Anterior cingulate cortex (tissue), 58 donors: ENCODE measurements around the gene FGD5.

Experiments used
- DNase-seq, 58 donors: peaks; one replicate each; lab custom pipeline; 2025; lab: John Stamatoyannopoulos, UW

Gene FGD5

DNA sequence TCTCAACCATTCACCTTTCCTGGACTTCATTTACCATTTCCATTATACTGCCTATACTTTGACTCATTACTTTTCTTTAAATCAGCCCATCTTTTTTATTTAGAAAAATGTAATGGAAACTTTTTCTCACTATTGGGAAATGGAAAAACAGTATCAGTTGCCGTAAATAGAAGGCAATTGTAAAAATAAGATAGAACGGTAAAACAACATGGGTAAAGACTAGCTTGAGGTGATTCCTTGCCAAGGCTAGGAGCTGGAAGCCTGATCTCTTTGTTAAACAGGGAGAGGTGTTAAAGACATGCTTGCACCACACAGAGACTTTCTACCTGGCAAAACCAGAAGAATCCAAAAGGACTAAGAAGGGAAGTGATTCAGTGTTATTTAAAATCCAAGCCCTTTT lies 5.9 kb downstream of the FGD5 start:
- no peak for DNase-seq

DNA sequence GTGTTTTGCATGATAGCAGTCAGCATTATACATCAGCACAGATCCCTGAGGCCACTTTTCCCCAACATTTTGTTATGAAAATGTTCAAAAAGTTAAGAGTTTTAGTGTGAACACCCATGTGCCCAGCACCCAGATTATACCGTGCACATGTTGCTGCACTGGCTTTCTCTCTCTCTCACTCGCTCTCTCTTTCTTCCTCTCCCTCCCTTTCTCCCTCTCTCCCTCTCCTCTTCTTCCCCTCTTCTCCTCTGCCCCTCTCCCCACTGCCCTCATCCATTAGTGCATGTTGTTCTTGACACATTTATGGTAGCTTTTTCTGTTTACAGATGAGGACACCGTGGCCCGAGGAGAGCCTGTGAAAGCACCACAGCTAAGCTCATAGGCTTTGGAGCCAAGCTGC lies 7.3 kb downstream of the FGD5 start:
- DNase-seq: no peak

DNA sequence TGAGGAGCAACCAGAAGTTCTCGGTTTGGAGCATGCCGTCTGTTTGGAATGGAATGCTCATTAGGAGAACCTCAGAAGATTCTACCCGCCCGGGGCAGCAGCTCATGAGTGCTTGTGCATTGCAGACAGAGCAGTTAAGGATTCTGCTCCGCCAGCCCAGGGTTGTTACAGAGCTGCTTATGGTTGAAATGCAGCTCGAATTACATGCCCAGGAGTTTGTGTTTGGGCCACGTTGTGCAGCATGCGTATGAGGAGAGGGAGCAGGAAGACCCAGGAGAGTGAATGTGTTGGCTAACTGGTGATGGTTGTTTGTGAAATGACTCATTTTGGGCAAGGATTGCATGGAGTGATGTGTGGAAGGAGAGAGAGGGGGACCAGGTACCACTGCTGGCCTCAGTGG lies 9.0 kb downstream of the FGD5 start:
- no peak for DNase-seq

DNA sequence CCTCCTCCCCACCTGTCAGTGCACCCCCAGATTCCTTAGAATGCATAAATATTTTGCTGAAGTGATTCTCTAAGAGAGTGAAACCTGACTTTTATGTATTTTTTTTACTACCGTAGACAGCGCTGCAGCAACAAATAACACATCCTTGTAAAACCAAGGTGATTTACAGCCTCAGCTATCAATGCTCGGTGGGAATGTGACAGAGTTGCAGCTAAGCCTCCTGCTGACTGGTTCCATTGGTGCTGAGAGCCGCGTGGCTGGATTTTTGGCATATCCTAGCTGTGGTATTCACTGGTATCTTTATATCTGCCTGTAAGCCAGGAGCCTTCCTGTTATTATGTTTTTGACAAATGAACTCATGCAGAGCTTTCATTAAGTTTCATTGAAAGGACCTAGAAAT lies 11.0 kb downstream of the FGD5 start:
- DNase-seq: no peak

DNA sequence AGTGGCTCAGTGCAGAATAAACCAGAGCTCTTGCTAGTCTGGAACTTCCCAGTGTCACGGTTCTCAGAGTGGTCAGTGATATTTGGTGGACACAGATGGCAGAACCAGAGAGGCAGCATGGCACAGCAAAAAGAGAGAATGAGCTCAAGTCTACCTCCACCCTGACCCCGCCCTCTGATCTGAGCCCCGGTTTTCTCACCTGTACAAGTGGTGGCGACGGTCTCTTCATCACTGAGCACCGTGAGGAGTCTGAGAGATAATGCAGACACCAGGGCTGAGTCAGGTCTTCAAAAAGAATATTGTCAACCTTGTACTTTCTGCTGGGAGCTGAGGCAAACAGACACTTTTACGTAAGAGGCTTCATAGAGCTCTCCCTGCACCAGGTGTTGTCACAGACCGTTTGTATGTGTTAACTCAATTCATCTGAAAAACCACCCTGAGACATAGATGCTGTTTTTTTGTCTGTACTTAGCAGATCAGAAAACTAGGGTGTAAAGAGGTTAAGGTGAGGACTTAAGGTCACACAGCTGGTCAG lies 13.2 kb downstream of the FGD5 start:
- no peak for DNase-seq

DNA sequence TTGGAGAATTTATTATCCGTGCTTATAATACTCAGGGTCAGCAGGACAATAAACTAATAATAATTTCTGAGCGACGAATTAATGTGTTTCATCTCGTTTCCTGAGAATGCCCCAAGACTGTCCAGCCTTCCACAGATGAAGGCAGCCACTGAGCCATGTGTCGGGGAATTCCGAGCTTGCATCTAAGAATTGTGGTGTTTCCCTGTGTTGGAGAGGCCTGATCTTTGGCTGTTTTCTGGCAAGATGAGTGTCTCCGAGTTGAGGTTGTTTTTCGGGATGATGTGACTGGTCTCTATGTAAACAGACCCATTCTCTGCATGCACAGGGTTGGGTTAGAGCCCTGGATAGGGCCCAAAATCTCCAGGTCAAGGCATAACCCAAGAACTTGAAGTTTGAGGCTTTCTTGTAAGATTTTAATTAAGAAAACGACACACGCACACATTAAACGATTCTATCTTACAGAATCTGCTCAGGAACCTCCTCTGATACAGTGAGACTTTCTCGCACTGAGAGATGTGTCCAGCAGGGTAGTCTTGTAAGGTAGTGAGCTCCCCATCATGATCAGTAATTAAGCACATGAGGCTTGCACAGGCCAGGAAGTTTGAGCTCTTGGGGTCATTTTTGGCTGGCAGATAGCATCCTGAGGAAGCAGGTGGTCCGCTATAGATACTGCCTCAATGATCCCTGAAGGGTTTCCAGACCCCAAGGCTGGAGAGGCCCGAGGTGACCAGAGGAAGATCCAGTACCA lies 14.4 kb downstream of the FGD5 start:
- DNase-seq: no peak

DNA sequence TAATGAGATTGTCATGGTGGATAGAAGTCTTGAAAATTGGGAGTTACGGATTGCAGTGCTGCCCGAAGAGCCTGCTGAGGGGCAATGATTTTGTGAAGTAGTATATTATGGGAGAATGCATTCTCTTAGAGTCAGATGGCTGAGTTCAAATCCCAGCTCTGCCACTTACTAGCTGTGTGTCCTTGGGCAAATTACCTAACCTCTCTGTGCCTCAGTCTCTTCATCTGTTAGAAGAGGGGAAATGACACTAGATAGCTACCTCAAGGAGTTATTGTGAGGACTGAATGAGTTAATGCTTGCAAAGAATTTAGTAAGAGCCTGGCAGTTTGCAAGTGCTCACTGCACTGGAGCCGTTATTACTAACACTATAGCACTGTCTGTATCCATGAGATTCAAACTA lies 15.4 kb downstream of the FGD5 start:
- no peak for DNase-seq

DNA sequence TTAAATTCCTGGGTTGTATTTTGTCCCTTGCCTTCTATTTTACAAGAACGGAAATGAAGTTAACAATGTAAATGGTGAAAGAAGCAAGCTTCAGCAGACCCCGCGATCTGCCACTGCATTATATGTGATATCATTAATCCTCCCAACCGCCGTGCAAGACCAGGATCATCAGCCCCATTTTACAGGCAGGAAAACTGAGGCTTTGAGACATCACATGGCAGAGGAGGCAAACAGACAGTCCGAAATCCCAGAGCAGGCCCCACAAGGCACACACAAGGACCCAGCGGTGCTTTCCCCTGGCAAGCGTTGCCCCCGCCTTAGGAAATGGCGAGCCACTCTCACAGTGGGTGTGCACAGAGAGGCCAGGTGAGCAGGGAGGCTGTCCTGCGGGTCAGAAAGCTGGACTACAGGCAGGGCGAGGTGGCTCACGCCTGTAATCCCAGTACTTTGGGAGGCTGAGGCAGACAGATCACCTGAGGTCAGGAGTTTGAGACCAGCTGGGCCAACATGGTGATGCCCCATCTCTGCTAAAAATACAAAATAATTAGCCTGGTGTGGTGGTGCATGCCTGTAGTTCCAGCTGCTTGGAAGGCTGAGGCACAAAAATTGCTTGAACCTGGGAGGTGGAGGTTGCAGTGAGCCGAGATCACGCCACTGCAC lies 16.2 kb downstream of the FGD5 start:
- no peak for DNase-seq

DNA sequence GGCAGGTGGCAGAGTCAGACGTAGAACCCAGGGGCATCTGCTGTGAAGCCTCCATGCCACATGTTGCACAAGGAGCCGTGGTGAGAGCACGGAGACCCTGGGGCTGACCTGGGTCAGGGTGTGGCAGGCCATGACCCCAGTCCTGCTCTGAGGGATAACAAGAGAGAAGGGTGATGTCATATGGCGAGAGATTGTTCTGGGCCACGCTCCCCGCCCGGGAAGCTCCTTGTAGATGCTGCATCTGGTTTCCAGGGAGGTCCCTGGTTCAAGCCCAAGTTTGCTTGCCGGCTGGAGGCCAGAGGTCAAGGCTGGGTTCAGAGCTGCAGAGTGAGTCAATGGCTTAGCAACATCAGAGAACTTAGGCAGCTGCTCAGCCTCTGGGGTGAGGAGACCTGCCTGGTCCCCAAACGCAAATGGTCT lies 17.3 kb downstream of the FGD5 start:
- DNase-seq: no peak

DNA sequence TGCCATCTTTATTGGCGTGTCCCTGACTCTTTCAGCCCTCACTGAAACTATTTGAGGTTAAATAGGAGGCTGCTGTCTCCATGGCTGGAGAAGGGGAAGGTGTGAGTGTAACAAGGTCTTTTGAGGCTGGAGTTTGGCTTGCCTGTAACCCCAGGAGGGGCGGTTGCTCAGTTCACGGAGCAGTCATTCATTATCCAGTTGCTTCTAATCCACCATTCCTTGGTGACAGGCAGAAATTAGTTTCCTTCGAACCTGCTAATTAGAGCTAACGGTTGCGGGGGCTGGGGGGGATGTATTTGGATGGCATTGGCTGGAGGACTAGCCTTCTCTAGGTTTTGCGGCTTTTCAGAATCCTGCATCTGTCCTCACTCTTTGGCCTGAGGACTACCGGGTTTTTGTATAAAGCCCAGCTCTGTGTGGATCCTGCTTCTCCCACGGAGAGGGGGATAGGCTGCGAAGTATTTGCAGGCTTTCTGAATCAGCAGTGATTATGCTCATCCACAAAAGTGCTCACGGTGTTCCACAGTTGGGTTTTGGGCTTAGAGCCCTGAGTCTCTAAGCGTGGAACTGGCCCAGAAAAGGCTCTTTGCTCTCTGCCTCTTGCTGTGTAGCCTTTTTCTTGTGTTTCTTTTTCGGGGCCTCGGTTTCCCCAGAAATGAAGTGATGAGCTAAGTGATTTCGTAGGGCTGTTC lies 18.6 kb downstream of the FGD5 start:
- no peak for DNase-seq

DNA sequence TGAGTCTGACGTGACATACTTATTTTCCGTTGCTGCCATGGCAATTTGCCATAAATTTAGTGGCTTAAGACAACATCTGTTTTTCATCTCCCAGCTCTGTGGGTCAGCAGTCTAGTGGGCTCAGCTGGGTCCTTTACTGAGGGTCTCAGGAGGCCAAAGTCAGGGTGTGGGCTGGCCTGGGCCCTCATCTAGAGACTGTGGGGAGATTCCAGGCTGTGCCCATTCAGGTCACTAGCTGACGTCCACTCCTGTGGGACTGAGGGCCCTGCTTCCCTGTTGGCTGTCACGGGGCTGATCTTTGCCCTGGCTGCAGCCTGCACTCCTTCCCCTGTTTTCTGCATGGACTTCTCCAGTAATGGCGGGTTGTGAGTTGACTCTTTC lies 19.1 kb downstream of the FGD5 start:
- DNase-seq: no peak

DNA sequence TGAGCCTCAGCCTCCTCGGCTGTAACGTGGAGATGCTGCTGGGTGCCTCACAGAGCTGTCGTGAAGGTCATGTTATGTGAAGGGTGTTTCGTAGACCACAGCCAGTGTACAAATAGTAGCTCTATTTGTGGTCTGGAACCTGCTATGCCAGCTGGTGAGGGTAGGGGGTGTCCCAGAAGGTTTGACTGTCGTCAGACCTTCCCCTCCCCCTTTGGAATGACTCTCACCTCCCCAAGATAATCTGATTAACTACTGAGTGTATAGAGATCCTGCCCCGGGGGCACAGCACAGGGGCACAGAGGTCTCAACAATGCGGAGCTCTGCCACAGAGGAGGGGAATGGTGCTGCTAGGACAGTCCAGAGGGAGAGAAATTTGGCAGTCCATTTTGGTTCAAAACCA lies 20.5 kb downstream of the FGD5 start:
- DNase-seq: no peak

DNA sequence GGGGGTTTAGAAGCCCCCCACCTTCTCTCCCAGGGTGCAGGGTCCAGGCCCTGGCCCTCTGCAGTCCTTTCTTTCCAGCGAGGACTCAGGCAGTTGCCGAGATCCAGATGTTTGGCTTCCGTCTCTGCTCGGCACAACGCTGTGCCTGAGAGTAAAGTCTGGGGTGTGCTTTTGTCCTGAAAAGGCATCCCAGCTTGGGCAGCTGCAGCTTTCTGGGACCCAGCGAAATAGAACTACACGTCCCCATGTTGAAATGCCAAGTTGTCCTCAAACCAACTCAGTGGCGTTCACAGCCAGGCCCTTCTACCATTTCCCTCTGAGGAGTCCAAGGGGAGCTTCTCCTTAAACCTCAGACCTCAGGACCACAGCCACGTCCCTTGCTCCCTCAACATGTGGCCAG lies 23.1 kb downstream of the FGD5 start:
- no peak for DNase-seq

DNA sequence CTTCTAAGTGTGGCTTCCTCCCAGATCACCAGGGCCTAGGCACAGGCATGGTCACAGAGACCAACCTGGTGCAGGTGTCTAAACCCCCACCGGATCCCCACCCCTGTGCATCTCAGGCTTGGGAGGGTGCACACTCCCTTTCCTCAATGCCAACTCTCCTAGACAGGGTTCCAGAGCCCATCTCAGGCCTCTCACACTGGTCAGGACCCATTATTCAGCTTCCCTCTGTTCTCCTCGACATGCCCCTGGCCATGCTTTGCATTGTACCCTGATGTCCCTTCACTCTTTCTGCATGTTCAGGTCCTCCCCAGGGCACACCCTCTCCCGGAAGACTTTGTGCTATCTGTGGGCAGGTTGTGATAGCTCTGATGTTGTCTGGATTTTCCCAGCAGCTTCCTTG lies 23.5 kb downstream of the FGD5 start:
- DNase-seq: no peak

DNA sequence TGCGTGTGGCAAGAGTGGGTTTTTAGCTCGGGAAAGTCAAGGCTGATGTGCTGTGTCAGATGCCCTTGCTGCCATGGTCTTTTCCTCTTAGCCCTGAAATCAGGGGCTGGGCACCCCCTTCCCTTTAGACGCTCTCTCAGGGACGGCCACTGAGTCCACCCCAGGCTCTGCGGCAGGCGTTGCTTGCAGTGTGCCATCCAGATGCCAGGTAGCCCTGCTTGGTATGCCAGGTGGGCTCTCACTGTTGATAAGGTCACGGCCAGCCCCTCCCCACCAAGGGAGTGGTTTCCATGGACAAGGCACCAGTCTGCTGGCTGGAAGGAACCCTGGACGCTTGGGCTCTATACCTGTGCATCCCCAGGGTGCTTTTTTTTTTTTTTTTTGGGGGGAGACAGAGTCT lies 24.6 kb downstream of the FGD5 start:
- no peak for DNase-seq

DNA sequence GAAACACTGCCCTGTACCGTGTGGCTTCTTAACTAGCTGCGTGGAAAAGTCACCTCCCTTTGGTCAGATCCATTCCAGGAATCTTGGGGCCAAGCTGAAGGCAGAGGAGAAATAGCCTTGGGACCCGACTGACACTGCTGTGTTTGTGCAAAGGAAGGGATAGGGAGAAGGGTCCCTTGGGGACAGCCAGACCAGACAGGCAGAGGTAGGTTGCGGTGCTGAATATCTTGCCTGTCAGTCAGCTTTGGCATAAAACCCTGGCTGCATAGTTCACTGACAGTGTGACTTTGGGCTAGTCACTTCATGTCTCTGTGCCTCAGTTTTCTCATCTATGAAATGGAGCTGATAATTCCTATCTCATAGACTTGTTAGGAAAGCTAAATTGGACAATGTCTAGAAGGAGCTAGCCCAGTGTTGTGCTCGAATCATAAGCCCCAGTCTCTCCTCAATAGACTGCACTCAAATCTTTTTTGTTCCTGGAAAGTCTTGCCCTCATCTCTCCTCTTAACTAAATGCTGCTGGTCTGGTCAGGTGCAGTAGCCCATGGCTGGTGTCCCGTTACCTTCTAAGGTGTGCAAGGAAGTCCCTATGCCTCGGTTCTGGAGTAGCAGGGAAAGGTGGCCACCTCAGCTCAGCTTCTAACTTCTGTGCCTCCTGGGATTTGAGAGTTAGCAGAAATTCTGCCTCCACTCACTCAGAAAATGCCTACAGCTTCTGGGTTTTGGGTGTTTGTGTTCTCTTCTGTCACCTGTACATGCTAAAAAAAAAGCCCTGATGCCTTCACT lies 25.8 kb downstream of the FGD5 start:
- no peak for DNase-seq

DNA sequence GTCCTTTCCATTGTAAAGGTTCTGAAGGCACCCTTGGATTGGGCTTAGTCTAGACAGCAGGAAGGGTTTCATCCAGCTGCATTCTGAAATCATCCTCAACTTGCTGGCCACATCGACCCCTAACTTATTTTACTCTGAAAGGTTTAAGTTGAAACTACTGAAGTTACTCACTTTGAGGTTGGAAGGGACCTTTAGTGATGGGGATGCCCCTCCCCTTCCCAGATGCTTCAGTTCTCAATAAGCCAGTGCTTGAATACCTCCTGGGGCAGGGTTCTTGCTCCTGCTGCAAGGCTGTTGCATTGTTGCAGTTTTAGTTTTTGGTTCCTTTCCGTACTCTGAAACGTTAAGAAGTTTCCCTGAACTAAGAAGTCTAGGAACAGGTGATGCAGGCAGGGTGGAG lies 26.4 kb downstream of the FGD5 start:
- no peak for DNase-seq

DNA sequence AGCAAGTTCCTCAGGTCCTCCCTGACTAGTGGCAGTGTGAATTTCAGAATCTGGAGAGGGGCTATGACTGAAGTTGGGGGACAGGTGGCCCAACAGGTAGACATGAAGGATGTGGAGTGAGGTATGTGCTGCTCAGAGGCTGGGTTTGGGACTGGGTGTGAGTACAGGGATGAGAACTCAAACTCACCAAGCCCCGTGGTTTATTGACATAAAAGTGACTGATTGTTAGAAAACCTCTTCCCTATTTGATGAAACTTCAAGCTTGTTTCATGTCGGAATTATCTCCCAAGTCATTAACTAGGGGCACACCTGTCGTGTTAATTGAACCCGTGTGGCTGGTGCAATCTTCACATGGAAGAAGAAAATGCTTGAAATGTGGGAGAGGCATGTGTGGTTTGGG lies 27.1 kb downstream of the FGD5 start:
- DNase-seq: no peak

DNA sequence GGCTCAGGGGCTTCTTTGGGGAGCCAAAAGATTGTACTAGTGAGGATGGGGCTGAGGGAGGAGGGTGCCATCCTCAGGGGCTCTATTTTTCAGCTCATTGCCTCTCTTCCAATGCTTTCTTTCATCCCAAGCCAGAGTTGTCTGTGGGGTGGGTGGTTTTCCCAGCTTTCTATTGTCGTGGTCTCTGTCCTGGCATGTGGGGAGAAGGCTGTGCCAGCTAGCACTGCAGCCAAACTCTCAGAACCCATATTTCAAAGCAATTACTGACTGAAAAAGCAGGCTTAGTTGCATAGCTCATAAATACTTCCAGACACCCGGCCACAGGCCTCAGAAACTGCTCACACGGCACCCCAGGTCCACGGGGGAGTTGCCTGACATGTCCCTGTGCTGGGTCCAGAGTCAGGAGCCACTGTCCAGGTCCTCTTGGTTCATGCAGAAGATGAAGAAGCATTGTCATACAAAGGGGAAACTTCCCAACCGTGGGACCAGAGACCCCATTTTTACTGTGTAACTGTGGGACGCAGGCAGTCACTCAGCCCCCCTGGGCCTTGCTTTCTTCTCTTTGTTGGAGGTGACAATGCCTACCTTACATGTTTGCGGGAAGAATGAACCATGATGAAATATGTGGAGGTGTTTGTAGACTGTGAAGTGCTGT lies 27.6 kb downstream of the FGD5 start:
- peak in 3 of 58 donors; percentile 3 to 18 (median 8) for DNase-seq
